Effector memory CD4-positive, alpha-beta T cell (primary cell): ENCODE results near the gene OLA1.

Experiments used
- DNase-seq, 3 donors: peaks; one replicate each; pipeline ENCODE4 v3.0.0-alpha.2; 2020
- H3K27ac ChIP-seq: 2 replicates; pipeline ENCODE4 v1.7.0; 2013; ENCODE audit warnings: mild to moderate bottlenecking, low read length, moderate library complexity; ENCODE audit not compliant: insufficient read depth, poor library complexity, severe bottlenecking
- H3K27me3 ChIP-seq: replicated peaks from 2 replicates; pipeline ENCODE4 v1.7.0; 2013; ENCODE audit warnings: mild to moderate bottlenecking, low read length; ENCODE audit not compliant: insufficient read depth, control insufficient read depth, poor library complexity, severe bottlenecking
- H3K36me3 ChIP-seq: 2 replicates; pipeline ENCODE4 v1.7.0; 2013; ENCODE audit warnings: mild to moderate bottlenecking, low read length, moderate library complexity; ENCODE audit not compliant: control insufficient read depth, insufficient read depth
- H3K4me1 ChIP-seq: 2 replicates; pipeline ENCODE4 v1.7.0; 2013; ENCODE audit warnings: low read length, mild to moderate bottlenecking; ENCODE audit not compliant: control insufficient read depth, insufficient read depth, poor library complexity, severe bottlenecking
- H3K4me3 ChIP-seq: 2 replicates; pipeline ENCODE4 v1.7.0; 2013; ENCODE audit warnings: low read length, low read depth, mild to moderate bottlenecking; ENCODE audit not compliant: insufficient read depth, poor library complexity, severe bottlenecking
- H3K9me3 ChIP-seq: 2 replicates; pipeline ENCODE4 v1.7.0; 2013; ENCODE audit warnings: mild to moderate bottlenecking, low read length, moderate library complexity; ENCODE audit not compliant: control insufficient read depth

OLA1 gene

DNA sequence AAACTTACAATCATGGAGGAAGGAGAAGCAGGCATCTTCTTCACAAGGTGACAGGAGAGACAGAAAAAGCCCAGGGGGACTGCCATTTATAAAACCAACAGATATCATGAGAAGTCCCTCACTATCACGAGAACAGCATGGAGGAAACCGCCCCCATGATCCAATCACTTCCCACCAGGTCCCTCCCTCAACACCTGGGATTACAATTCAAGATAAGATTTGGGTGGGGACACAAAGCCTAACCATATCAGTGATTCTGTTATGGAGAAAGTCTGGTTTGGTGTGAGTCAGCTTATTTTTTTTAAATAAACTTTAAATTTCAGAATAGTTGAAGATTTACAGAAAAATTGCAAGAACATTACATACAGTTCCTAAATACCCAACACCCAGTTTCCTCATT, 198.4 kb downstream of the OLA1 start:
- H3K36me3 ChIP-seq: no peaks in the 10 kb centered on the region
- DNase-seq: no peak
- no peak overlapping the region for H3K27ac ChIP-seq
- no peaks in the 10 kb centered on the region for H3K27me3 ChIP-seq
- no peak overlapping the region for H3K4me3 ChIP-seq
- H3K4me1 ChIP-seq: no peaks in the 10 kb centered on the region
- no peaks in the 10 kb centered on the region for H3K9me3 ChIP-seq

GRCh38 chr2:174048243-174048642, 200.1 kb downstream of the OLA1 start:
- Histone ChIP-seq H3K4me1 (no peaks in the 10 kb centered on the region), H3K4me3 (no peak overlapping the region), H3K9me3 (no peaks in the 10 kb centered on the region), H3K36me3 (no peaks in the 10 kb centered on the region), H3K27me3 (no peaks in the 10 kb centered on the region), H3K27ac (no peak overlapping the region)
- no peak for DNase-seq

DNA sequence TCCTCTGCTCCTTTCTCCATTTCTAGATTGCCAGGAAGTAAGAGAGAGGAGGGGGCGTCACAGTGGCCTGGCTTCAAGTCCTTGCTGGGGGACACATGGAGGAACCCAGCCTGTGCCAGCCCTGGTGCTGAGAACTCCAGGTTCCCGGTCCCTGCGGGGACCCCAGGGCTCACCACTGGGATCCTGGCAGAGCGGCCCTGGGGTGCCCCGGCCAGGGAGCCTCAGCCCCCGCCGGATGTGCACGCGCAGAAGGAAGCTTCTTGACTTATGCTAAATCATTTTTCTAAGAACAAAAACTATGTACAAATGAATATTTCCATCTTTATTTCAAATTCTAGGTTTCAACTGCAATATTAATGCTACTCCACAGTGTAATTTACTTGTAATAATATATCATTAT, 200.6 kb downstream of the OLA1 start:
- Histone ChIP-seq H3K27me3 (no peaks in the 10 kb centered on the region), H3K9me3 (no peaks in the 10 kb centered on the region), H3K4me1 (no peaks in the 10 kb centered on the region), H3K27ac (no peak overlapping the region), H3K36me3 (no peaks in the 10 kb centered on the region), H3K4me3 (no peak overlapping the region)
- no peak for DNase-seq

DNA sequence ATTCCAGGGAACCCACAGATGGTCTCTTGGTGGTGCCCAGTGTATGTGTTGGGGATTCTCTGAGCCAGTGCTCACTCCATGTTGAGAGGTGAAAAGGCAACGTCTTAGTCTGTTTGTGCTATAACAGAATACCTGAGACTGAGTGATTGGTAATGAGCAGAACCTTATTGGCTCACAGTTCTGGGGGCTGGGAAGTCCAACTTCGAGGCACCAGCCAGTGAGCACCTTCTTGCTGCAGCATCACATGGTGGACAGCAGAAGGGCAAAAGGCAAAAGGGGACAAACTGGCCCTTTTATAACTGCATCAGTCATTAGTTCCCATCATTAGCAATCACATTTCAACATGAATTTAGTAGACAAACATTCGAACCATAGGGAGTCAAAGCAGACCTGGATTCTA, 202.2 kb downstream of the OLA1 start:
- Histone ChIP-seq H3K27me3 (no peaks in the 10 kb centered on the region), H3K4me3 (no peak overlapping the region), H3K36me3 (no peaks in the 10 kb centered on the region), H3K4me1 (no peaks in the 10 kb centered on the region), H3K27ac (no peak overlapping the region), H3K9me3 (no peaks in the 10 kb centered on the region)
- no peak for DNase-seq

GRCh38 chr2:174044556-174044955, 203.8 kb downstream of the OLA1 start:
- Histone ChIP-seq H3K36me3 (no peaks in the 10 kb centered on the region), H3K9me3 (no peaks in the 10 kb centered on the region), H3K27me3 (no peaks in the 10 kb centered on the region), H3K4me1 (peaks cover 2% of the 10 kb centered on the region), H3K4me3 (no peak overlapping the region), H3K27ac (no peak overlapping the region)
- DNase-seq: no peak

DNA sequence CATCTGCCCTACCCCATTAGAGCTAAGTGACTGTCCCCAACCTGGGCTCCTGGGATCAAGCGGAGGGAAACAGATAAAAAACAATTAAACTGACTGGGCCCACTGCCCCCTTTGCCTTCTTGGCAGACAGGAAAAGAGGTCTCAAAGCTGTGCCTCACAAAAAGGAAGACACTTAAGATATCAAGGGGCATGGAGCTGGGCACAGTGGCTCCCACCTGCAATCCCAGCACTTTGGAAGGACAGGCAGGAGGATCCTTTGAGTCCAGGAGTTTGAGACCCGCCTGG, 208.0 kb downstream of the OLA1 start:
- Histone ChIP-seq H3K4me3 (no peak overlapping the region), H3K27ac (no peak overlapping the region), H3K4me1 (peaks cover 4% of the 10 kb centered on the region), H3K36me3 (no peaks in the 10 kb centered on the region), H3K27me3 (no peaks in the 10 kb centered on the region), H3K9me3 (no peaks in the 10 kb centered on the region)
- no peak for DNase-seq

DNA sequence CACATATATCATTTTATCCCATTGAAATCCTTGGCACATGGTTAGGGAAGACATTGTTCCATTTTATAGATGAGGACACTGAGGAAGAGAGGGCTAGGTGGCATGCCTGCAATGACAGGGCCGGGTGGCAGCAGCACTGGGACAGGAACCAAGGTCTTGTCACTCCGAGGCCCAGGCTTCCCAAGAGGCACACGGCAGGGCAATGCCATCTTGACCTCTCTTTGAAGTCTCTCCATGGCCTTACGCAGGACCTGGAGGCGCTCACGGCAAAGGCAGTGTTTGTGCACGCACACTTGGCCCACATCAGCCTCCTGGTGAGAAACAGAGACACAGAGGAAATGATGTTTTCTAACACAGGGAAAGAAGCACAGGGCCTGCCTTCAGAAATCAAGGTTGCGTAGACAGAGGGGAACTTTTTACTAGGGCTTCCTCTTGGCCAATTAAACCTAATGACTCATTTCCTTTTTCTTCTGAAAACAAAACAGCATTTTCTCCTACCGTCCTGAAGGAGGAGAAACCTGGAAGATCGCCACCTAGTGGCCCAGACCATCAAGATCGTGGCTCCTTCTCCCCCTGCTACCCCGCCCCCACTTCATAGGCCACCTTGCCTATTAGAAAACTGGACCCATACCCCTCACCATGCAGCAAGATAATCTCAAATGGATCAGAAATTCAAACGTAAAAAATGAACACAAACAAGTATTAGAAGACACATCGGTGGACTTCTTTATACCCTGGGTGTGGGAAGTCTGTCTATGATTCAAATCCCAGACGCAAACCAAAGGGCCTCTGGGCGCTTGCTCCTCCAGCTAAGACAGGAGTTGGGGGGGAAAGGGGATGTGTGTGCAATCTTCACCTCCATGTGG, 208.5 kb downstream of the OLA1 start:
- Histone ChIP-seq H3K9me3 (no peaks in the 10 kb centered on the region), H3K4me1 (peaks cover 4% of the 10 kb centered on the region), H3K27me3 (no peaks in the 10 kb centered on the region), H3K4me3 (peak overlapping the region; percentile 39), H3K36me3 (no peaks in the 10 kb centered on the region), H3K27ac (peak overlapping the region; percentile 76)
- peak; percentile 52 to 68 (median 56) for DNase-seq

- H3K27ac ChIP-seq: no peak overlapping the region
- no peaks in the 10 kb centered on the region for H3K36me3 ChIP-seq
- no peak for DNase-seq
- no peaks in the 10 kb centered on the region for H3K27me3 ChIP-seq
- no peaks in the 10 kb centered on the region for H3K9me3 ChIP-seq
- peaks cover 4% of the 10 kb centered on the region for H3K4me1 ChIP-seq
- H3K4me3 ChIP-seq: no peak overlapping the region
These were observed 209.9 kb downstream of the OLA1 start for GRCh38 chr2:174038462-174038861.

GRCh38 chr2:174036825-174037224, 211.5 kb downstream of the OLA1 start:
- no peak overlapping the region for H3K27ac ChIP-seq
- H3K4me3 ChIP-seq: no peak overlapping the region
- H3K27me3 ChIP-seq: no peaks in the 10 kb centered on the region
- peaks cover 4% of the 10 kb centered on the region for H3K4me1 ChIP-seq
- DNase-seq: no peak
- no peaks in the 10 kb centered on the region for H3K36me3 ChIP-seq
- H3K9me3 ChIP-seq: no peaks in the 10 kb centered on the region

- DNase-seq: no peak
- no peaks in the 10 kb centered on the region for H3K36me3 ChIP-seq
- no peak overlapping the region for H3K4me3 ChIP-seq
- no peaks in the 10 kb centered on the region for H3K9me3 ChIP-seq
- H3K27me3 ChIP-seq: no peaks in the 10 kb centered on the region
- peaks cover 4% of the 10 kb centered on the region for H3K4me1 ChIP-seq
- no peak overlapping the region for H3K27ac ChIP-seq
These were observed 212.2 kb downstream of the OLA1 start for GRCh38 chr2:174035981-174036742.
